Mesodermal cell (in vitro differentiated cells): ENCODE results near the gene MICA.
"Not testable (repeated sequence)": the region's sequence is repeated elsewhere in the genome, so short reads cannot be mapped to it uniquely, and the experiment has no call there.

Experiments
- H3K27ac ChIP-seq: 2 replicates; pipeline ENCODE4 v1.7.0; 2013; ENCODE audit warnings: mild to moderate bottlenecking, low read depth, low read length, moderate library complexity; ENCODE audit not compliant: severe bottlenecking
- H3K36me3 ChIP-seq: 2 replicates; pipeline ENCODE4 v1.7.1; 2013; ENCODE audit warnings: mild to moderate bottlenecking, low read length, moderate library complexity; ENCODE audit not compliant: control insufficient read depth, insufficient read depth
- H3K4me1 ChIP-seq: one replicate; pipeline ENCODE4 v1.7.1; 2013; ENCODE audit warnings: mild to moderate bottlenecking, low read length; ENCODE audit not compliant: insufficient read depth, control insufficient read depth, poor library complexity, severe bottlenecking
- H3K4me3 ChIP-seq: 2 replicates; pipeline ENCODE4 v1.7.0; 2013; ENCODE audit warnings: low read length, control low read depth, mild to moderate bottlenecking; ENCODE audit not compliant: insufficient read depth, poor library complexity, severe bottlenecking; ENCODE audit errors: extremely low read depth
- H3K9me3 ChIP-seq: 2 replicates; pipeline ENCODE4 v1.7.1; 2013; ENCODE audit warnings: mild to moderate bottlenecking, low read length, moderate library complexity; ENCODE audit not compliant: control insufficient read depth
- WGBS, 2 experiments: methylation state at CpG; one replicate each; pipeline ENCODE4 v1.1.5; 2013; ENCODE audit warnings: missing lambda C conversion rate in 2 of 2; ENCODE audit not compliant: insufficient coverage in 2 of 2; 5-methylcytosine and 5-hydroxymethylcytosine counted together

The MICA gene

GRCh38 chr6:31383149-31383548 is 20.2 kb upstream of the MICA start:
- H3K27ac ChIP-seq: no peak overlapping the region
- WGBS, 2 experiments: 88% methylated on average over 3 of the region's 5 CpGs
- H3K4me3 ChIP-seq: no peak overlapping the region
- H3K4me1 ChIP-seq: no peaks in the 10 kb centered on the region
- no peaks in the 10 kb centered on the region for H3K9me3 ChIP-seq
- no peaks in the 10 kb centered on the region for H3K36me3 ChIP-seq

GRCh38 chr6:31385041-31385440 is 18.4 kb upstream of the MICA start:
- 72 to 83% methylated on average over 3 of the region's 3 CpGs for WGBS, 2 experiments
- Histone ChIP-seq H3K4me3 (no peak overlapping the region), H3K36me3 (no peaks in the 10 kb centered on the region), H3K27ac (no peak overlapping the region), H3K4me1 (no peaks in the 10 kb centered on the region), H3K9me3 (no peaks in the 10 kb centered on the region)

GRCh38 chr6:31386099-31386498 is 17.3 kb upstream of the MICA start:
- no peaks in the 10 kb centered on the region for H3K9me3 ChIP-seq
- H3K27ac ChIP-seq: no peak overlapping the region
- H3K4me1 ChIP-seq: no peaks in the 10 kb centered on the region
- H3K36me3 ChIP-seq: no peaks in the 10 kb centered on the region
- H3K4me3 ChIP-seq: no peak overlapping the region
- 89 to 100% methylated on average over 1 to 3 of the region's 3 CpGs for WGBS, 2 experiments

GRCh38 chr6:31386977-31387376 is 16.4 kb upstream of the MICA start:
- no peaks in the 10 kb centered on the region for H3K9me3 ChIP-seq
- no peak overlapping the region for H3K27ac ChIP-seq
- H3K4me3 ChIP-seq: no peak overlapping the region
- H3K36me3 ChIP-seq: no peaks in the 10 kb centered on the region
- WGBS, 2 experiments: 86% methylated on average over 1 of the region's 1 CpG
- no peaks in the 10 kb centered on the region for H3K4me1 ChIP-seq

- H3K27ac ChIP-seq, H3K4me1 ChIP-seq, H3K4me3 ChIP-seq, H3K36me3 ChIP-seq, H3K9me3 ChIP-seq: not testable (repeated sequence)
- no CpG with 5 or more reads among the region's 13 CpGs for WGBS, 2 experiments
Measured at GRCh38 chr6:31388916-31389801, 14.2 kb upstream of the MICA start.

- not testable (repeated sequence) for H3K27ac ChIP-seq, H3K36me3 ChIP-seq, H3K4me1 ChIP-seq, H3K9me3 ChIP-seq, H3K4me3 ChIP-seq
Measured at GRCh38 chr6:31389802-31390132, 13.6 kb upstream of the MICA start.

GRCh38 chr6:31393932-31394331 is 9.5 kb upstream of the MICA start:
- no peak overlapping the region for H3K4me3 ChIP-seq
- H3K36me3 ChIP-seq: peaks cover 3% of the 10 kb centered on the region
- no peak overlapping the region for H3K27ac ChIP-seq
- H3K4me1 ChIP-seq: peaks cover 8% of the 10 kb centered on the region
- H3K9me3 ChIP-seq: no peaks in the 10 kb centered on the region
- WGBS, 2 experiments: 39 to 65% methylated on average over 4 to 5 of the region's 5 CpGs

- H3K9me3 ChIP-seq: no peaks in the 10 kb centered on the region
- peaks cover 3% of the 10 kb centered on the region for H3K36me3 ChIP-seq
- WGBS, 2 experiments: 88% methylated on average over 2 of the region's 4 CpGs; no CpG with 5 or more reads in 1 of the 2 experiments
- H3K27ac ChIP-seq: no peak overlapping the region
- H3K4me3 ChIP-seq: no peak overlapping the region
- peaks cover 8% of the 10 kb centered on the region for H3K4me1 ChIP-seq
Measured at GRCh38 chr6:31394381-31394780, 9.0 kb upstream of the MICA start.

GRCh38 chr6:31395832-31396231 is 7.6 kb upstream of the MICA start:
- H3K27ac ChIP-seq: no peak overlapping the region
- no peak overlapping the region for H3K4me3 ChIP-seq
- 88 to 100% methylated on average over 3 to 4 of the region's 7 CpGs for WGBS, 2 experiments
- H3K36me3 ChIP-seq: peaks cover 3% of the 10 kb centered on the region
- H3K9me3 ChIP-seq: no peaks in the 10 kb centered on the region
- peaks cover 8% of the 10 kb centered on the region for H3K4me1 ChIP-seq

- Histone ChIP-seq H3K36me3 (peaks cover 3% of the 10 kb centered on the region), H3K27ac (no peak overlapping the region), H3K4me3 (no peak overlapping the region), H3K4me1 (peaks cover 14% of the 10 kb centered on the region), H3K9me3 (no peaks in the 10 kb centered on the region)
- WGBS, 2 experiments: 34 to 36% methylated on average over 4 of the region's 11 CpGs
Measured at GRCh38 chr6:31396422-31397152, 6.8 kb upstream of the MICA start.

- not testable (repeated sequence) for H3K36me3 ChIP-seq, H3K9me3 ChIP-seq, H3K4me3 ChIP-seq, H3K27ac ChIP-seq
- H3K4me1 ChIP-seq: peaks cover 15% of the 10 kb centered on the region
- WGBS, 2 experiments: 31 to 43% methylated on average over 7 to 8 of the region's 8 CpGs
Measured at GRCh38 chr6:31397153-31397499, 6.3 kb upstream of the MICA start.
